NOMO-1 (cell line): ENCODE results near the gene OR6C76.
A peak's percentile ranks its signal among the peaks of the same experiment; 100 is the strongest.

Experiments
- DNase-seq, 2 experiments: peaks; one replicate each; lab custom pipeline; 2025; ENCODE audit not compliant: unreplicated experiment in 2 of 2; lab: John Stamatoyannopoulos, UW

OR6C76 gene

GRCh38 chr12:55467836-55468235 is 41.8 kb downstream of the OR6C76 start:
- peak in 1 of 2 experiments; percentile 73 for DNase-seq

GRCh38 chr12:55469291-55469690 is 43.2 kb downstream of the OR6C76 start:
- no peak for DNase-seq

GRCh38 chr12:55470088-55470829 is 44.2 kb downstream of the OR6C76 start, which contains the start of gene OR6C70:
OR6C70 (minus strand) TSS chr12:55470138; CDS start chr12:55470138, 0 bp downstream.
- no peak for DNase-seq

GRCh38 chr12:55472264-55472663 is 46.2 kb downstream of the OR6C76 start:
- DNase-seq: no peak
